ENCODE data around the gene OGDHL. TPM values are rescaled to one million over a fixed set of nuclear protein-coding genes. Genes with fewer than 3 reads are reported as not detected.

OGDHL gene
- total RNA-seq, 1 donor: 0.27 TPM

GRCh38 chr10:49696311-49696710 is 65.8 kb downstream of the OGDHL start:
- no peak for DNase-seq (ENCODE audit: low read depth in 2 of 3, low spot score in 2 of 3)

- DNase-seq (ENCODE audit: low read depth in 2 of 3, low spot score in 2 of 3): no peak
Observed at GRCh38 chr10:49694466-49694865, 67.7 kb downstream of the OGDHL start.

- DNase-seq (ENCODE audit: low read depth in 2 of 3, low spot score in 2 of 3): no peak
Observed at GRCh38 chr10:49691588-49691987, 70.5 kb downstream of the OGDHL start.

- no peak for DNase-seq (ENCODE audit: low read depth in 2 of 3, low spot score in 2 of 3)
Observed at GRCh38 chr10:49690698-49691356, 71.3 kb downstream of the OGDHL start.

GRCh38 chr10:49689882-49690510 is 72.1 kb downstream of the OGDHL start:
- no peak for DNase-seq (ENCODE audit: low read depth in 2 of 3, low spot score in 2 of 3)

GRCh38 chr10:49688920-49689319 is 73.2 kb downstream of the OGDHL start:
- DNase-seq (ENCODE audit: low read depth in 2 of 3, low spot score in 2 of 3): no peak

GRCh38 chr10:49688261-49688846 is 73.8 kb downstream of the OGDHL start:
- no peak for DNase-seq (ENCODE audit: low read depth in 2 of 3, low spot score in 2 of 3)

GRCh38 chr10:49686651-49687050 is 75.5 kb downstream of the OGDHL start:
- no peak for DNase-seq (ENCODE audit: low read depth in 2 of 3, low spot score in 2 of 3)

Other genes starting within 250 kb of the OGDHL start
- 10.5 TPM for gene ERCC6, start 223.2 kb downstream of the OGDHL start, total RNA-seq
- under 0.01 TPM for gene SLC18A3, start 152.0 kb downstream of the OGDHL start, total RNA-seq
- not detected for gene CHAT, start 148.3 kb downstream of the OGDHL start, total RNA-seq
- gene C10orf53, start 82.7 kb downstream of the OGDHL start, total RNA-seq: under 0.01 TPM
- 19.7 TPM for gene PARG, start 179.7 kb upstream of the OGDHL start, total RNA-seq
- gene TIMM23B, start 179.7 kb upstream of the OGDHL start, total RNA-seq: 12.7 TPM
- 4.6 TPM for gene AGAP6, start 226.1 kb upstream of the OGDHL start, total RNA-seq

Measured in hematopoietic multipotent progenitor cell (in vitro differentiated cells).